ENCODE results near the gene INTS4. TPM values are rescaled to one million over a fixed set of nuclear protein-coding genes. Genes with fewer than 3 reads are reported as not detected.
"Not testable (repeated sequence)": the region's sequence is repeated elsewhere in the genome, so short reads cannot be mapped to it uniquely, and the experiment has no call there.

INTS4 gene
- total RNA-seq, 6 experiments from 2014 or later, result 8.3 to 19.0 (median 14.7) TPM

DNA sequence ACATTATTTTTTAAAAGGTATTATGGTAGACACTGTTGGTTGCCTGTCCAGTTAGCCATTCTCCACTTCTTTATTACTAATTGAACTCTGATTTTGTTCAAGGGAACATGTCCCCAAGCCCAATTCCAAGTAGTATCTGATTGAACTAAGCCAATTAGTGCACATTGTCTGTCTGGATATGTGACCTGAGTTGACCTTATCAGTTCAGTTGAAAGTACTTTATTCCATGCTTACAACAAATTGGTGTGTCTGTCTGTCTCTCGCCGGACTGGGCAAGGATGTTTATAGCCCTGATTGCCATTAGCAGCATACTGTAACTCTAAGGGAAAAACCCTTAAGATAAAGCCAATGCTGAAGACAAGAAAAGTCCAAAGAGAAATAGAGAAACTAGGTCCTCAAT lies 85.6 kb downstream of the INTS4 start:
- DNase-seq, result no peak
- Histone ChIP-seq H3K4me3 (no peak overlapping the region), H3K27ac (no peak overlapping the region), H3K9me3 (no peaks in the 10 kb centered on the region), H3K4me1 (peaks cover 0 to 2% (median 0%) of the 10 kb centered on the region in 4 donors), H3K27me3 (no peaks in the 10 kb centered on the region), H3K36me3 (peaks cover 0 to 9% (median 0%) of the 10 kb centered on the region in 4 donors)
- WGBS (ENCODE audit: insufficient coverage, low coverage, low lambda C conversion rate, missing lambda C conversion rate), result 95% methylated on average over 2 of the region's 2 CpGs
- intact Hi-C loops (cut with DNase I), result no loop called here
- TF ChIP-seq POLR2A (IDR thresholded peaks at IDR 0.05), result no peak
- TF ChIP-seq, protein P1, sequence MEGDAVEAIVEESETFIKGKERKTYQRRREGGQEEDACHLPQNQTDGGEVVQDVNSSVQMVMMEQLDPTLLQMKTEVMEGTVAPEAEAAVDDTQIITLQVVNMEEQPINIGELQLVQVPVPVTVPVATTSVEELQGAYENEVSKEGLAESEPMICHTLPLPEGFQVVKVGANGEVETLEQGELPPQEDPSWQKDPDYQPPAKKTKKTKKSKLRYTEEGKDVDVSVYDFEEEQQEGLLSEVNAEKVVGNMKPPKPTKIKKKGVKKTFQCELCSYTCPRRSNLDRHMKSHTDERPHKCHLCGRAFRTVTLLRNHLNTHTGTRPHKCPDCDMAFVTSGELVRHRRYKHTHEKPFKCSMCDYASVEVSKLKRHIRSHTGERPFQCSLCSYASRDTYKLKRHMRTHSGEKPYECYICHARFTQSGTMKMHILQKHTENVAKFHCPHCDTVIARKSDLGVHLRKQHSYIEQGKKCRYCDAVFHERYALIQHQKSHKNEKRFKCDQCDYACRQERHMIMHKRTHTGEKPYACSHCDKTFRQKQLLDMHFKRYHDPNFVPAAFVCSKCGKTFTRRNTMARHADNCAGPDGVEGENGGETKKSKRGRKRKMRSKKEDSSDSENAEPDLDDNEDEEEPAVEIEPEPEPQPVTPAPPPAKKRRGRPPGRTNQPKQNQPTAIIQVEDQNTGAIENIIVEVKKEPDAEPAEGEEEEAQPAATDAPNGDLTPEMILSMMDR (IDR thresholded peaks at IDR 0.05), result no peak
- no peak for ATAC-seq

DNA sequence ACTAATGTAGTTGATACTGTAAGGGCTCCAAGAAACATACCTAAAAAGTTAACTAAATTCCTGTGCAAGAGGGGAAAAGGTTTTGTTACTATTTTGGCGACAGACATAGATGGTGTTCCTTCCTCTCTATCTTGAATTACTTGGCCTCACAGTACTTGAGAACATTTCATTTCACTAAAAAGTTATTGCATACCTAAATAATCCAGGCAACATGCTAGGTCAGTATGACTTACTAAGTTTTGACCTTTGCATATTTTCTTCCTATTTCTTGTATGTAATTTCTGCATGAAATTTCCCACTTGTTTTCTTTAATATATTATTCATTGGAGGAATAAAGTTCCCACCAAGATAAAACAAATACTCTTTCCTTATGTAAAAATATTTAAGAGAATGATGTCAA lies 99.5 kb downstream of the INTS4 start:
- H3K27me3 ChIP-seq; H3K4me3 ChIP-seq; H3K4me1 ChIP-seq; intact Hi-C loops (cut with DNase I); H3K36me3 ChIP-seq; DNase-seq; H3K9me3 ChIP-seq; ATAC-seq; H3K27ac ChIP-seq: not testable (repeated sequence)
- 64% methylated on average over 1 of the region's 1 CpG for whole genome bisulfite sequencing (ENCODE audit: insufficient coverage, low coverage, low lambda C conversion rate, missing lambda C conversion rate)

DNA sequence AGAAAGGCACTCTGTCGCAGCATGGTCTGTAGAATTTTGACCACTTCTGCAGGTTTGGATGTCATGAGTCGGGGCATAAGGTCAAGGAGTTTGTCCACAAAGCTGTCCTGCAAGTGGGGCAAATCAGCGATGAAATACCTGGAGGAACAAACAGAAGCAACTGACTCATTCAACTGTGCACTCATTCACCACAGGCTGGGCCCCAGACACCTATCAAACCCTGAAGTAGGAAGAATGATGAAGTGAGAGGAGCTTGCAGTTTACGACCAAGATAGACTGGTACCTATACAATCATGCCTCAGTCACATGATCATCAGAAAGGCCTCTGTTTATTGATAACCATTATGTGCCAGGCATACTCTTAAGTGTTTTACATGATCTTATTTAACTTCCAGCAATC lies 102.8 kb downstream of the INTS4 start:
- H3K36me3 ChIP-seq; DNase-seq; H3K9me3 ChIP-seq; H3K4me3 ChIP-seq; H3K27me3 ChIP-seq; ATAC-seq; H3K4me1 ChIP-seq; intact Hi-C loops (cut with DNase I); H3K27ac ChIP-seq: not testable (repeated sequence)
- WGBS (ENCODE audit: insufficient coverage, low coverage, low lambda C conversion rate, missing lambda C conversion rate), result no CpG with 5 or more reads among the region's 4 CpGs

DNA sequence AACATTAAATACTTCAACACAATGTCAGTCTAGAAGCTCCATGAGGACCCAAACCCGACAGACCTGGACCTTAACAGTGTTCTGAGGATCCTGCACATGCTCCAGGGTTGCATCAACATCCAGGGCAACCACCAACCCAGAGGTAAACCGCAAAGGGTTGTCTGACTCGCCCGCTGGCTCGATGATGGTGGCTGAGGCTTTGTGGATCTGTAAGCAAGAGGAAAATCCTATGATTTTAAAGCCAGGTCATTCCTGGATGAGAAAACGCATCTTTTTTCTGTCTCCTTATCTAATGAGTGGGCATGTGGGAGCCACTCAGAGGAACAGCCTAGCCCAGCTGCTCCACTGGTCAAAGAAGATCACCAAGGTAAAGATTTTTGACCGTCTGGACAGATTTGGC lies 103.2 kb downstream of the INTS4 start:
- H3K27ac ChIP-seq; H3K4me1 ChIP-seq; DNase-seq; intact Hi-C loops (cut with DNase I); H3K9me3 ChIP-seq; ATAC-seq; H3K27me3 ChIP-seq; H3K36me3 ChIP-seq; H3K4me3 ChIP-seq: not testable (repeated sequence)
- 82% methylated on average over 2 of the region's 7 CpGs for WGBS (ENCODE audit: insufficient coverage, low coverage, low lambda C conversion rate, missing lambda C conversion rate)

DNA sequence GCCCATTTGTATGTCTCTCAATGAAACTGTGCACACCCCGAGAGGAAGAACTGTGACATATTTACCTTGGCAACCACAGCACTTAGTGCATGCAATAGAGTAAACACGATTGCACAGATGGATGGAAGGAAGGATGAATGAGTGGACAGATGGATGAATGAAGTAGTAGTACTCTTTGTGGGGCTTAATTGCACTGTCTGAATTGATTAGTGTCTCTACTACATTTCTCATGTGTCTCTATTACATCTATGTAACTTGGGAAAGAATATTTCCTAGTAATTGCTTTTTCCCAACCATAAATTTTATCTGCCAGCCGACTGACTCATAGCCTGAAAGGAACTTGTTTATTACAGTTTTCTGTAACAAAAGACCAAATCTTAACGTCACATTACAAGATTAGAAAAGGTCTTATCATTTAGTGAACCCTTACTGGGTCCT lies 103.8 kb downstream of the INTS4 start:
- H3K27ac ChIP-seq; intact Hi-C loops (cut with DNase I); H3K27me3 ChIP-seq; H3K9me3 ChIP-seq; H3K36me3 ChIP-seq; H3K4me3 ChIP-seq; H3K4me1 ChIP-seq; DNase-seq: not testable (repeated sequence)
- WGBS (ENCODE audit: insufficient coverage, low coverage, low lambda C conversion rate, missing lambda C conversion rate), result 39% methylated on average over 4 of the region's 4 CpGs
- ATAC-seq, result peak; percentile 80 to 95 (median 90)

DNA sequence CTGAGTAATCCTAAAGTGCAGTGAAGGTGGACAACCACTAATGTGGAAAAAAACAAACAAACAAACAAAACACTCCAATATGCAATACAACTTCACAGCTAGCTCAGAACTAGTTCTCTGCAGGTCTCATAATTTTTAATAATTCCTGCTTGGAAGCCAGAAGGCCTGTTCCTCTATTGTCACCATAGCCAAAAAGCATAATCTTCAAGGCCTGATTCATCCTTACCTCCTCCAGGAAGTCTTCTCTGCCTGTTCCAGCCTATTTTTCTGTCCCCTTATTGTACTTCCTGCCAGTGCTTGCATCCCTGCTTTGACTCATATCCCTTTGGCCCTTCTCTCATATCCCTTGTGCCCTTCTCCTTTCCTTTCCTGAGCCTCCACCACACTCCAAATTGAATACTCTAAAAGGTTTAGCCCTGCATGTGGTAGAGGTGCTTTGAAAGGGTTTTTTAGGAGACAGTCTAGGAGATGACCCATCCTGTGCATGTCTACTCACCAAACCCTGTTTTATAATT lies 104.3 kb downstream of the INTS4 start:
- H3K4me3 ChIP-seq; DNase-seq; intact Hi-C loops (cut with DNase I); H3K4me1 ChIP-seq; H3K36me3 ChIP-seq; H3K27ac ChIP-seq; H3K27me3 ChIP-seq; H3K9me3 ChIP-seq: not testable (repeated sequence)
- peak in 2 of 4 donors; percentile 18 to 38 for ATAC-seq

DNA sequence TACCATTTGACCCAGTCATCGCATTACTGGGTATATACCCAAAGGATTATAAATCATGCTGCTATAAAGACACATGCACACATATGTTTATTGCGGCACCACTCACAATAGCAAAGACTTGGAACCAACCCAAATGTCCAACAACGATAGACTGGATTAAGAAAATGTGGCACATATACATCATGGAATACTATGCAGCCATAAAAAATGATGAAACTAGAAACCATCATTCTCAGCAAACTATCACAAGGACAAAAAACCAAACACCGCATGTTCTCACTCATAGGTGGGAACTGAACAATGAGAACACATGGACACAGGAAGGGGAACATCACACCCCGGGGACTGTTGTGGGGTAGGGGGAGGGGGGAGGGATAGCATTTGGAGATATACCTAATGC lies 105.4 kb downstream of the INTS4 start:
- H3K4me3 ChIP-seq; H3K9me3 ChIP-seq; ATAC-seq; H3K36me3 ChIP-seq; intact Hi-C loops (cut with DNase I); H3K27me3 ChIP-seq; H3K27ac ChIP-seq; H3K4me1 ChIP-seq; DNase-seq: not testable (repeated sequence)
- WGBS (ENCODE audit: insufficient coverage, low coverage, low lambda C conversion rate, missing lambda C conversion rate), result 91% methylated on average over 5 of the region's 5 CpGs

DNA sequence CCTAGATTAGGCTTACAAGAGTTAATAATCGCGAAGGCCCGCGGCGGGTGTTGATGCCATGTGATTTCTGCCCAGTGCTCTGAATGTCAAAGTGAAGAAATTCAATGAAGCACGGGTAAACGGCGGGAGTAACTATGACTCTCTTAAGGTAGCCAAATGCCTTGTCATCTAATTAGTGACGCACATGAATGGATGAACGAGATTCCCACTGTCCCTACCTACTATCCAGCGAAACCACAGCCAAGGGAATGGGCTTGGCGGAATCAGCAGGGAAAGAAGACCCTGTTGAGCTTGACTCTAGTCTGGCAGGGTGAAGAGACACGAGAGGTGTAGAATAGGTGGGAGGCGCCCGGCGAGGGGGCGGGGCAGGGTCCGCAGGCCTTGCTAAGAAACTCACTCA lies 108.1 kb downstream of the INTS4 start:
- Histone ChIP-seq H3K9me3 (no peaks in the 10 kb centered on the region), H3K36me3 (peaks cover 0 to 15% (median 6%) of the 10 kb centered on the region in 4 donors), H3K27me3 (no peaks in the 10 kb centered on the region), H3K4me1 (no peaks in the 10 kb centered on the region), H3K4me3 (no peak overlapping the region), H3K27ac (no peak overlapping the region)
- DNase-seq (no peak), ATAC-seq (no peak)
- 88% methylated on average over 12 of the region's 18 CpGs for WGBS (ENCODE audit: insufficient coverage, low coverage, low lambda C conversion rate, missing lambda C conversion rate)
- no peak for TF ChIP-seq POLR2A (IDR thresholded peaks at IDR 0.05)
- intact Hi-C loops (cut with DNase I), result no loop called here
